GM12892 (cell line): ENCODE data around the gene ULBP3.

Source experiments
- DNase-seq: peaks from one replicate; pipeline ENCODE4 v3.0.0; 2011; ENCODE audit not compliant: insufficient read length
- FAIRE-seq: peaks from 2 replicates; lab custom pipeline; 2011; peaks lifted over from hg19 to GRCh38; lab: Jason Lieb, UNC
- POLR2A ChIP-seq: IDR thresholded peaks from 2 replicates; pipeline ENCODE4 v1.6.1; 2011; ENCODE audit warnings: low read depth, low read length, control low read depth
- POLR2AphosphoS5 ChIP-seq: IDR thresholded peaks from 2 replicates; pipeline ENCODE4 v1.6.1; 2011; ENCODE audit warnings: low read depth, low read length, control low read depth
- TAF1 ChIP-seq: IDR thresholded peaks from 2 replicates; pipeline ENCODE4 v1.6.1; 2011; ENCODE audit warnings: low read depth, mild to moderate bottlenecking, control low read depth, low read length, borderline replicate concordance

ULBP3 gene

DNA sequence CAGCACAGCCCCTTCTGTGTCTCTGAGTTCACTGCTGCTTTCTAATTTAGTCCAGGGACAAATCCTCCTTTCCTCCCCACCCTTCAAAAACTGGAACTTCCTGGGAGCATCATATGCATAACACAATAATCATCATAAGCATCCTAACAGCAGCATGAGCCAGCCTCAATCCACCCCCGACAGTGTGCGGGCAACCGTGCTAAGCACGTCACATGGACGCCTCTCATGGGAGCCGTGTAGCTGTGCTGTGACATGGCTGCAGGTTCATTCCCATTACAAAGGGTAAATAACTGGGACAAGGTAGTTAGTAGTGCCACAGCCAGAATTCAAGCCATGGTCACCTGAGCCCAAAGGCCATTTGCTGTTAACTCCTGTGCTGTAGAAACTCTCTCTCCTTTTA lies 24.5 kb upstream of the ULBP3 start:
- DNase-seq: no peak
- TF ChIP-seq TAF1: no peak
- no peak for TF ChIP-seq POLR2AphosphoS5
- TF ChIP-seq POLR2A: no peak
- no peak for FAIRE-seq

DNA sequence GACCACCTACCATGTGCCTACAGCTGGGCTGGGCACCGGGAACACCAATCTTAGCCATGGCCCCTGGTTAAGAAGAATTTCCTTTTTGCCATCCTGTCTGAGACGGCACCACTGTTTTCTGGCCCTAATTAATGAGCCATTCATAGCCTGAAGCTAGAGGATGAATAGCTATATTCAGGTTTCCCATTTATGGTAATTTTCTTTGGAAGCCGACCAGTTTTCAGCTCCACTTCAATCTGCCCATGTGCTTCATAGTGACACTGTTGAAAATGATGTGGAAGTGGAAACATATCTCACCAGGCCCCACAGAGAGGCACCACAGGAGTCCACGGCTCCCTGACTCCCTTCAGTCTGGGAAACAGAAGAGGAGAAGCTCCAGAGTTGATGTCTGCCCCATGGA lies 22.6 kb upstream of the ULBP3 start:
- FAIRE-seq: no peak

DNA sequence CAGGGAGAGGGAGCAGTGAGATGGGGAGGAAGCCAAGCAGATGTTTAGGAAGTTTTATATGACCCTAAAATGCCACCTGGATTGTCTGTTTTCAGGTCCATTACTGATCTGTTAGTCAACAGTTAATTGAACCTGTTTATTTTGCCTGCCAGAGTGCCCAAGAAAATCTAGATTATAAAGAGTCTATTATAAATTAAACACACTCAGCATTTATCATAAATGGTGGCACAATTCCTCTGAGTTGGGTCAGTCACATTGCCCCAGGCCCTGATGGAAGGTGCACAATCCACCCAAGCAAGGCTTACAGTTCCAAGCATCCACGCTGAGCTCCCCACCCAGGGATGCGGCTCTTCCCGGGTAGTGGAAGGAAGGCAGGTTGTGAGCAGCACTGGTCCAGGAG lies 21.4 kb upstream of the ULBP3 start:
- DNase-seq (no peak), FAIRE-seq (no peak)
- TF ChIP-seq POLR2A (no peak), POLR2AphosphoS5 (no peak), TAF1 (no peak)

More for the DNA sequence above, 22.6 kb upstream of the ULBP3 start:
- TF ChIP-seq POLR2AphosphoS5 (no peak), POLR2A (no peak), TAF1 (no peak)
- DNase-seq: no peak

DNA sequence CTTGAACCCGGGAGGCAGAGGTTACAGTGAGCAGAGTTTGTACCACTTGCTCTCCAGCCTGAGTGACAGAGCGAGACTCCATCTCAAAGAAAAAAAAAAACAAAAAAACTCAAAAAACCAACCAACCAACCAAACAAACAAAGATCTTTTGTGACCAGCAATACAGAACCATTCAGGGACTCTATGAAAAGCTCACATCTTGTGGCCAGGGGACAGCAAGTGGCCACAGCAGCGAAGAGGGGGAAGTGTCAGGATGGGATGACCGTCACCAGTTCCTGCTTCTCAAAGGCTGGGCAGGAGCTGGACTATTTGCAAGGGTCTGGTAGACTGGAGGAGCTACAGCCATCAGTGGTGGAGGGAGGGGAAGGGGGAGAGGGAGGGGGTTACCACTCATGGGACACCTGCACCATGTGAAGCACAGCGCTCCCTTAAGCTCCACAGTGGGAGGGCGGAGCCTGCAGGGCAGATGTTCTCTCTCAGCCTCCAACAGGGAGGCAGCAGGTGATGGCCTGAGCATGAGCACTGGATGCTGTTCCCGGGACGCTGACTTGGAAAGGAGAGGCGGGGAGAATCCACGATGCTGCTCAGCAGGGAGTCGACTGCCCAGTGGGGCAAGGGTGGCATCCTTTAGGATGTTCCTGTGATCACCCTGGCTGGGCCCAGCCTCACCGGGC lies 19.7 kb upstream of the ULBP3 start:
- FAIRE-seq (no peak), DNase-seq (no peak)

DNA sequence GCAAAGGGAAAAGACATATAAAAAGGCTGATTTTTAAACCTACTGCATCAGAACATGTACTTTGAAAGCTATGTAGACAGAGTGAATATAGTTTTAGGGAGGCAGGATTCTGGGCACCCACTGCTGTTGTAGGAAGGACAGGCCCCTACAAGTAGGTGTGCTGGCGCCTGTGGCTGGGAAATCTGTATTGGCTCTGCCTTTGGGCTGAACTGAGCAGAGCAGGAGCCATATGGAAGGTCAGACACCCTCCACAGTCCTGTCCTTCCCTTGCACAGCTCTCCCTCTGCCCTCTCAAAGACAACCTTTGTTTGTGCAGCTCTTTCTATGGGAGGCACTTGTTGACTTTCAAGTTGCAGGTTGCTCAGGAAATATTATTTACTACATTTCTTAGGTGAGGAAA lies 18.4 kb upstream of the ULBP3 start:
- TF ChIP-seq POLR2AphosphoS5: no peak
- no peak for TF ChIP-seq POLR2A
- TF ChIP-seq TAF1: no peak
- DNase-seq (no peak), FAIRE-seq (no peak)

More for the DNA sequence above, 19.7 kb upstream of the ULBP3 start:
- TF ChIP-seq TAF1: no peak
- TF ChIP-seq POLR2AphosphoS5: no peak
- no peak for TF ChIP-seq POLR2A

DNA sequence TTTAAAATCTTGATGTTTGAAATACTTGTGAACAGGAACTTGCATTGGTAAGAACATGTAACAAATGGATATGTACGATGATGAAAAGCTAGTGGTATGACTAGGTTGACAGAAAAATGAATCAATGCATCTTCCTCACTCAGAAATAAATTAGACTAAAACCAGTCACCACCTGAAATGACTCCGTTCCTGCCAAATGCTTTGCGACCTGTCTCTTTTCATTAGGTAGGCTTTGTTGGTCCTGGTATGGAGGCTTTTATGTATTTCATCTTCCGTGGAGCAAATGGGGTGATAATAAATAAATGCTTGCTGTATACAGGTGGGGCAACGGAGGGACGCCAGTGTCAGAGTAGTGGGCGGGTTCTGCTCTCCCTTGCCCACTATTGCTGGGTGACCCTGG lies 17.1 kb upstream of the ULBP3 start:
- FAIRE-seq (no peak), DNase-seq (no peak)
- TF ChIP-seq TAF1 (no peak), POLR2A (no peak), POLR2AphosphoS5 (no peak)

DNA sequence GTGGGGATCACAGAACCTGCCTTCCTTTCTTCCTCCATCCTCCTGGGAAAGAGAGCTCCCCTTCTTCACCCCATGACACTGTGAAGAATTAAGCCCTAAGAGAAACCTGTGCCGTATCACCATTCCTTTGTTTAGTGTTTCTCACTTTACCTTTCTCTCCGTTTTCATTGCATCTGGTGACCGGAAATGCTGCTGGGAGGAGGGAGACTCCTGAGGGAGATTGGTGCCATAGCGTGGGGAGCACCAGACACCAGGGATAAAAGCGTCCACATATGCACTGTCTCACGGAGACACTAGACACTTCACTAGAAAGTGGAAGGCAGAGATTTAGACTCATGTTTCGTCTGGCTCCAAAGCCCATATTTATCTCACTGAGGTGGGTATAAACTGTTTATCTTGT lies 15.5 kb upstream of the ULBP3 start:
- DNase-seq (no peak), FAIRE-seq (no peak)
- TF ChIP-seq TAF1 (no peak), POLR2AphosphoS5 (no peak), POLR2A (no peak)

DNA sequence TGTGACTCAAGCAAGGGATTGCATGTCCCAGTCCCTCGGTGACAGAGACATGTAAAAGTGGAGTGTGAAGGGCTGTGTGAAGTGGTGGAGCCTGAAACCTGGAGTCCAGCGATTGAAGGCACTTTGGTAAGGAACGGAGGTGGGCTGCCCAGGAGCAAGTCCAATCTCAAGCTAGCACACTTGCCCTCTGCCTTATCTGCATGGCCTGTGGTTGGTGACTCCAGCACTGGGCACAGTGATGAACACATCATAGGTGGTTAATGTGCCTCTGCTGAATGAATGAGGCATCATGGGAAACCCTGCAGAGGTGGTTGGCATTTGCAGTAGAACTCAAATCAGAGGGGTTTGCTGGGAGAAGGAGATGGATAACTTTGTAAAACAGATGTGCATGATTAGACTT lies 14.9 kb upstream of the ULBP3 start:
- FAIRE-seq (no peak), DNase-seq (no peak)
- TF ChIP-seq POLR2A: no peak

DNA sequence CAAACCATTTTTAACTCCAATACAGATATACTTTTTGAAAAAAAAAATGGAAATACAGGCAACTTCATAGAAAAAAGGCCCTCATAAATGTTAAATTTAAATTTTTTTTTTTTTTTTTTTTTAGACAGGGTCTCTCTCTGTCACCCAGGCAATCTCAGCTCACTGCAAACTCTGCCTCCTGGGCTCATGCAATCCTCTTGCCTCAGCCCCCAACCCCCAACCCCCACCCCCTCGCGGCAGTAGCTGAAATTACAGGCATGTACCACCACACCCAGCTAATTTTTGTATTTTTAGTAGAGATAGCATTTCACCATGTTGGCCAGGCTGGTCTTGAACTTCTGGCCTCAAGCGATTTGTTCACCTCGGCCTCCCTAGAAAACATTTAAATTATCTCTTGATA lies 12.8 kb upstream of the ULBP3 start:
- TF ChIP-seq TAF1: no peak
- no peak for TF ChIP-seq POLR2A
- no peak for TF ChIP-seq POLR2AphosphoS5
- no peak for DNase-seq
- FAIRE-seq: no peak

DNA sequence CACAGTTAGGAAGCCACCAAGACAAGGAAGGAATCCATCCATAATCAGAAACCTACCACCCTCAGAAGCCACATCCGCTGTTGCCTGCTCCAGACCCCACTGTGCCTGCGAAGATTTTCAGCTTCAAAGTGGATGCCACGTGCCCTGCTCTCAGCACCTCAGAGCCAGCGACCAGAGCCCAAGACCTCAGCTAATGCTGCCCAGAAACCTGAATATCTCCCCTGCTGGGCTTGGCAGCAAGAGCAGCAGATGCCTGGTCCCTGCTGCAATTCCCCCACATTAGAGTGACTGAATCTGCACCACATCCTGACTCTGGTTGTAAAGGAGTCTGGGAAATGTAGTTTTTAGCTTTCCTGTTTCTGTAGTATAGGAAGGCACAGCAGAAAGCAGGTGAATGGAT lies 10.7 kb upstream of the ULBP3 start:
- TF ChIP-seq POLR2A (no peak), POLR2AphosphoS5 (no peak), TAF1 (no peak)
- no peak for FAIRE-seq
- no peak for DNase-seq

DNA sequence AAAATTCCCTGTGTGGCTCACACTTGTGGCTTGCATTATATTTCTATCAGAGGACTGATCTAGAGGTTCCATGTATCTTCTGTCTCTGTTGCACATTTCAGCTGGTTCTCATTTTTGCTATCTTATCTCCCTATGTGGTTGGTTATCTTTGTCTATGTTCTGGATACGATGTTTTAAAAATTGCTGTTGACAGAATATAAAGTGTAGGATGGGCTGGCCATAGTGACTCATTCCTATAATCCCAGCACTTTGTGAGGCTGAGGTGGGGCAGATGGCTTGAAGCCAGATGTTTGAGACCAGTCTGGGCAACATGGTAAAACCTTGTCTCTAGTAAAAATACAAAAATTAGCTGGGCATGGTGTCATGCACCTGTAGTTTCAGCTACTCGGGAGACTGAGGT lies 9.9 kb upstream of the ULBP3 start:
- no peak for TF ChIP-seq TAF1
- no peak for TF ChIP-seq POLR2AphosphoS5
- TF ChIP-seq POLR2A: no peak
- FAIRE-seq: no peak
- no peak for DNase-seq

DNA sequence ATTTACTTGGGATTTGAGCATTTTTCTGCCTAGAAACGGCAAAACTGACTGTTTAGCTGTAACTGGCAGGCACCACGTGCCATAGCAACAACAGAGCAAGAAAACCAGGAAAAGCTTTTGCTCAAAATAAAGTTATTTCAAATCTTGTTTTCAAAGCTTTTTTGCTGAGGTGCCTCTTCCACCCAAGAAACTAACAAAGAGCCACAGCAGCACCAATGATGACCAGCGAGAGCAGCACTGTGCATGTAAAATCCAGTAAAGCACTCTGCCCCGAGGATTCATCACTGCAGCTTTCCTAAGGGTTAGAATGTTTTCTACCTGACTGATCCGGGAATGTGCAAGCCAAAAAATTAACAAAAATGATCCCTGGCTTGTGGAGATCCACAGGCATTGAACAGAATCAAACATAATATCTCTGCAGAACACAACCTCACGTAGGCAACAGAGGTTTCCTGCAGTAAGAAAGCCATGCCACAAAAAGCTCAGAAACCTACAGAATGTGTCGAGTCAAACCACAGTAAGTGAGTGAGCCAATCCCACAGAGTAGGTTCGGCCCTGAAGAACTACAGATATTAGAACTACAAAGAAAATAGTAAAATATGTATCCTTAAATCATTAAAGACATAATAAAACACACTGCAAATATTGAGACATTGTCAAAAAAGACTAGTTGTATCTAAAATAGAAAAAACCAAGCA lies 7.4 kb upstream of the ULBP3 start:
- DNase-seq (no peak), FAIRE-seq (no peak)
- no peak for TF ChIP-seq TAF1
- no peak for TF ChIP-seq POLR2AphosphoS5
- no peak for TF ChIP-seq POLR2A
